Hair follicle dermal papilla cell (primary cell): ENCODE results near the gene DNLZ. TPM values are rescaled to one million over a fixed set of nuclear protein-coding genes. Genes with fewer than 3 reads are reported as not detected.

Experiments used
- total RNA-seq: library from RNA; depleted of rRNA; stranded (reverse); fragments of >200 nt; gene quantifications from 2 replicates; pipeline ENCODE4 v1.2.3, GENCODE V29; 2012

Gene DNLZ
- total RNA-seq: 6.0 and 8.8 TPM in 2 replicates

GRCh38 chr9:136363106-136363948 lies at the start of gene DNLZ:
DNLZ (minus strand) TSS chr9:136363744; CDS start chr9:136363714, 30 bp downstream.

GRCh38 chr9:136410500-136411287 lies 47.1 kb upstream of the DNLZ start, which contains the start of the genes ENTR1 and PMPCA:
ENTR1 (minus strand) TSS chr9:136410614; CDS start chr9:136410397, 217 bp downstream.
PMPCA (plus strand) TSS chr9:136410658; CDS start chr9:136410669, 11 bp downstream.

GRCh38 chr9:136400038-136400834 lies 36.7 kb upstream of the DNLZ start, which contains the start of gene SNAPC4:
SNAPC4 (minus strand) TSS chr9:136400170; CDS start chr9:136398428, 1,742 bp downstream.

GRCh38 chr9:136373300-136374182 lies 10.0 kb upstream of the DNLZ start, which contains the start of gene CARD9:
CARD9 (minus strand) TSS chr9:136373669; CDS start chr9:136372078, 1,591 bp downstream.

GRCh38 chr9:136327304-136327974 lies 36.1 kb downstream of the DNLZ start, which contains the start of gene GPSM1:
GPSM1 (plus strand) TSS chr9:136327539; CDS start chr9:136327696, 157 bp downstream.

Other genes with a start within 250 kb of the DNLZ start
- 55.0 and 65.7 TPM in 2 replicates for gene TMEM250, start 244.9 kb downstream of the DNLZ start, total RNA-seq
- gene LHX3, start 158.6 kb downstream of the DNLZ start, total RNA-seq: not detected in 2 replicates
- gene QSOX2, start 117.9 kb downstream of the DNLZ start, total RNA-seq: 10.9 and 11.5 TPM in 2 replicates
- gene CCDC187, start 59.6 kb downstream of the DNLZ start, total RNA-seq: not detected in 2 replicates
- 74.6 and 85.5 TPM in 2 replicates for gene GPSM1, start 36.2 kb downstream of the DNLZ start, total RNA-seq
- 2.9 and 3.2 TPM in 2 replicates for gene CARD9, start 9.9 kb upstream of the DNLZ start, total RNA-seq
- gene SNAPC4, start 36.4 kb upstream of the DNLZ start, total RNA-seq: 9.0 and 9.1 TPM in 2 replicates
- 26.2 and 33.1 TPM in 2 replicates for gene ENTR1, start 46.9 kb upstream of the DNLZ start, total RNA-seq
- 36.7 and 37.3 TPM in 2 replicates for gene PMPCA, start 46.9 kb upstream of the DNLZ start, total RNA-seq
- gene INPP5E, start 76.1 kb upstream of the DNLZ start, total RNA-seq: 11.9 and 13.1 TPM in 2 replicates
- gene SEC16A, start 119.3 kb upstream of the DNLZ start, total RNA-seq: 43.7 and 53.5 TPM in 2 replicates
- 8.4 and 15.1 TPM in 2 replicates for gene NOTCH1, start 182.3 kb upstream of the DNLZ start, total RNA-seq